Stimulated activated naive CD8-positive, alpha-beta T cell treated with anti-CD3 and anti-CD28 coated beads, Interleukin-15, Interleukin-2, amounts not matched to agents 100 ng/mL and 50 ng/mL, for 24 hours (primary cell): ENCODE results near the gene CCDC24.

Source experiments
- H3K27ac Mint-ChIP-seq: one replicate; pipeline ENCODE4 v1.8.0; 2021; ENCODE audit warnings: mild to moderate bottlenecking, mixed read lengths
- H3K27me3 Mint-ChIP-seq: one replicate; pipeline ENCODE4 v1.8.0; 2021; ENCODE audit warnings: mixed read lengths
- H3K36me3 Mint-ChIP-seq: one replicate; pipeline ENCODE4 v1.8.0; 2021; ENCODE audit warnings: low read depth, mixed read lengths
- H3K4me1 Mint-ChIP-seq: one replicate; pipeline ENCODE4 v1.8.0; 2021; ENCODE audit warnings: low read depth, mixed read lengths
- H3K4me3 Mint-ChIP-seq: one replicate; pipeline ENCODE4 v1.8.0; 2021; ENCODE audit warnings: mild to moderate bottlenecking, mixed read lengths
- H3K9me3 Mint-ChIP-seq: one replicate; pipeline ENCODE4 v1.8.0; 2021; ENCODE audit warnings: mixed read lengths

The CCDC24 gene

DNA sequence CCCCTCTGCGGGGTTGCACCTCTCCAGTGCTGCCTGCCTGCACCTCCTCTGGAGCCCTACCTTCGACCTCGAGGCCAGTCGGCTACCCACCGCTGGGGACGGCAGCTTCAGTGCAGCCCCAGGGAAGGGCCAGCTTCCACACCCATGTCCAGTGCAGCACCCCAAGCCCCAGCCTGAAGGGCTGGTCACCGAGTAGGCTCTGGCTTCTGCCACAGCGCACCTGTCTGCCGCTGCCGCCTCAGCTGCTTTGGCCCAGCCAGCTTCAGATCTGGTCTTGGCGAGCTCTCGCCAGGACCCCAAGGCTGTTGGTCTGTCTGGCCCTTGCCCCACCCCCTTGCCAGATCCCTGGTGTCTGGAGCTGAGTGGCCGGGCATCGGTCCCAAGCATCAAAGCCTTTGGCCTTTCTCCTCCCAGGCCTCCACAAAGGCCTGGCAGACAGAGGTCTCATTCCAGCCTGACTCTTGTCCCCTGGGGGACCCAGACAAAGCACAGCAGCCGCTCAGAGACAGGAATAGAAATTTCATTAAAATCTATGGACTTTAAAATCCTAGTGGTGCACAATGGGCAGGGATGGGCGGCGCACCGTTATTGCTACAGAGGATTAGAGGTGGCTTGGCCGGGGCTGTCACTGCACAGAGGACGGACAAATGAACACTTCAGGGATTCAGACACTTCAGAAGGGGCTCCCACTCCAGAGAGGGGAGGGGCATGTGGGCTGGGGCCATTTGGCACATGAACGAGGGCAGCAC is 4.8 kb downstream of the CCDC24 start:
- no peak overlapping the region for H3K27ac Mint-ChIP-seq

GRCh38 chr1:43996733-43997115 is 5.3 kb downstream of the CCDC24 start:
- H3K36me3 Mint-ChIP-seq, result peaks cover 5% of the 10 kb centered on the region
- no peaks in the 10 kb centered on the region for H3K9me3 Mint-ChIP-seq
- peaks cover 9% of the 10 kb centered on the region for H3K4me1 Mint-ChIP-seq
- H3K27me3 Mint-ChIP-seq, result no peaks in the 10 kb centered on the region
- no peak overlapping the region for H3K27ac Mint-ChIP-seq
- no peak overlapping the region for H3K4me3 Mint-ChIP-seq

More for the DNA sequence above, 4.8 kb downstream of the CCDC24 start:
- Mint-ChIP-seq H3K9me3 (no peaks in the 10 kb centered on the region), H3K36me3 (peaks cover 2% of the 10 kb centered on the region), H3K4me3 (no peak overlapping the region), H3K4me1 (peaks cover 9% of the 10 kb centered on the region), H3K27me3 (no peaks in the 10 kb centered on the region)

DNA sequence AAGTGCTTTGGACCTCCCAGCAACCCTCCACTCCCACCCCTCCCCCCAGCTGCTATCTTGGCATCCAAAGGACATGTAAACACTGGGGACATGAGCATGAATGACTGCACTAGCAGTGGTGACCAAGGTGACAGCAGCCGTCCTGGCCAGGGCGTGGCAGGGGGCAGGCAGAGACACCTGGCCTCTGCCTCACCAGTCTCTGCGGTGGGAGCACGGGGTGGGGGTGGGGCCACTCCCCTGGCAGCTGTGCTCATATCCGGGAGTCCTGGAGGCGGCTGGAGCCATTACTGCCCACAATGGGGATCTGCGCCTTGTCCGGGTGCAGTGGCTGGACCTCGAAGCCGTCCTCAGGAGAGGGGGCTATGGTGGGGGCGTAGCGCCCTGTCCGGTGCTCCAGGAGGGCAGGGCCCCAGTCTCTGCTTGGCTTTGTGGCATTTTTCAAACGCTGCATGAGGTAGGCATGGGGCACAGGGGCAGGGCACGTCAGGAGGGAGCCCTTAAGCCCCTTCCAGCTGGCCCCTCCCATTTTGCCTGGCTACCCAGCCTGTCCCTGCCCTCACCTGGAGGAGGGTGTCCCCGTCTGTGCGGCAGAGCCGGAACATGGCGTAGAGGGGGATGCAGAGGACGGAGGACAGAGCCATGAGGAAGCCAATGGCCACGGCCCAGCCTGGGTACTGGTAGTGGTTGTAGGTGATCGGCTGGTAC is 6.0 kb downstream of the CCDC24 start:
- H3K27ac Mint-ChIP-seq, result no peak overlapping the region

DNA sequence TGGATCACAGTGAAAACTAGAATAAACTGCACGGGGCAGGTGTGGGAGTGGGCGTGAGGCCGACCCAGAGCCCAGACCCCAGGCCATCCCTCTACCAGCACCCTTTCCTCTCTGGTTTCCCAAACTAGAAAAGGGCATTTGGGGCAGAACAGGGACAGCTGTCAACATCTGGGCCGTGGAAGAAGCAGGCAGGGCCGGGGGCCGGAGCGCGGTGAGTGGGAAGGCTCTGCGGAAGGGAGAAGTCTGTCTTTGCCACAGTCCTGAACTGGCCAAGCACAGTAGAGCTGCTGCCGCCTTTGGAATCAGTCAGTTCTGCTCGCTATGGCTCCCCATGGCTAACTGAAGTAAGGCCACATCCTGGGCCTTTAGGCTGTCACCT is 6.6 kb downstream of the CCDC24 start:
- Mint-ChIP-seq H3K9me3 (no peaks in the 10 kb centered on the region), H3K27me3 (no peaks in the 10 kb centered on the region), H3K27ac (no peak overlapping the region), H3K4me1 (no peaks in the 10 kb centered on the region), H3K4me3 (no peak overlapping the region), H3K36me3 (peaks cover 5% of the 10 kb centered on the region)

More for the DNA sequence above, 6.0 kb downstream of the CCDC24 start:
- no peak overlapping the region for H3K4me3 Mint-ChIP-seq
- peaks cover 5% of the 10 kb centered on the region for H3K4me1 Mint-ChIP-seq
- H3K9me3 Mint-ChIP-seq, result no peaks in the 10 kb centered on the region
- H3K27me3 Mint-ChIP-seq, result no peaks in the 10 kb centered on the region
- H3K36me3 Mint-ChIP-seq, result peaks cover 5% of the 10 kb centered on the region

- H3K4me3 Mint-ChIP-seq, result no peak overlapping the region
- H3K27me3 Mint-ChIP-seq, result no peaks in the 10 kb centered on the region
- peaks cover 5% of the 10 kb centered on the region for H3K36me3 Mint-ChIP-seq
- H3K27ac Mint-ChIP-seq, result no peak overlapping the region
- H3K9me3 Mint-ChIP-seq, result no peaks in the 10 kb centered on the region
- no peaks in the 10 kb centered on the region for H3K4me1 Mint-ChIP-seq
These were observed 8.1 kb downstream of the CCDC24 start for GRCh38 chr1:43999455-43999854.

- Mint-ChIP-seq H3K4me1 (no peaks in the 10 kb centered on the region), H3K9me3 (no peaks in the 10 kb centered on the region), H3K27ac (no peak overlapping the region), H3K36me3 (peaks cover 5% of the 10 kb centered on the region), H3K27me3 (no peaks in the 10 kb centered on the region), H3K4me3 (no peak overlapping the region)
These were observed 8.8 kb downstream of the CCDC24 start for GRCh38 chr1:44000122-44000665.

DNA sequence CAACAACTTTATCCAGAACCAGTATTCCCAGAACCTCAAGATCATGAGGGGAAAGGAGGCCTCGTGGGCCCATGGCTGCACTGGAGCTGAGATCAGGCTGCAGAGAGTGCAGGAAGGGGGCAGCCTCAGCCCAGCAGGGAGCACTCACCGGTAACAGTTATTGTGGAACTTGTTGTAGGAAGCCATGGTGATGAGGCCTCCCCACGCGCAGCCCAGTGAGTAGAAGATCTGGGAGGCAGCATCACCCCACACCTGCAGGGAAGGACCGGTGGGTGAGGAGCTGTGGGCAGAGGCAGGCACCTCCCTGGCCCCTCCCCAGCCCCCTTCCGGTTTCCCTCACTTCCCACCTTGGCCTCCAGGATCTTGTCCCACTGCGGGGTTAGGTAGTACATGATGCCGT is 10.8 kb downstream of the CCDC24 start:
- no peaks in the 10 kb centered on the region for H3K9me3 Mint-ChIP-seq
- no peak overlapping the region for H3K4me3 Mint-ChIP-seq
- no peak overlapping the region for H3K27ac Mint-ChIP-seq
- H3K36me3 Mint-ChIP-seq, result peaks cover 5% of the 10 kb centered on the region
- no peaks in the 10 kb centered on the region for H3K27me3 Mint-ChIP-seq
- H3K4me1 Mint-ChIP-seq, result no peaks in the 10 kb centered on the region

DNA sequence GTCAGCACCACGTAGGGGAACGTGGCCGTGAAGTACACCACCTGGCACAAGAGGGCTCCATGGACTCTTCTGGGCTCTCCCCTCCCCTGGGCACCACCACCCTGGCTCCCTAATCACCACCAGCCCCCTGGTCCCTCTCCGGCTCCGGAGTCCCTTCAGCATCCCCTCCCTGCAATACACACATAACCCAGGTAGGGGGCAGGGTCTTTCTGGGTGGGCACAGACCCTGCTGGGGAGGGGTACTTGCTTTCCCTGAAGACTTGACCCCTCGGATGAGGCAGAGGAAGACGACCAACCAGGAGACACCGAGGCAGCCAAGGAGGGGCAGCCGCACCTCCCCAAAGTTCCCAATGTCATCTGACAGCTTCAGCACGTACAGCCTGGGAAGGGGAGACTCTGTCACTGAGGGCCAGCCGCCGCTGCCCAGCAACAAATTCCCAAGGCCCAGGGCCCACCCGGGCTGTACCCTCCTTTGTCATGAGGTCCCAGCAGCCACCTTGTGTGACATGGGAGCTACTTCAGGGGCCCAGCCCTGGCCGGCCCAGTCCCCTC is 11.3 kb downstream of the CCDC24 start:
- H3K27me3 Mint-ChIP-seq, result no peaks in the 10 kb centered on the region
- H3K4me3 Mint-ChIP-seq, result no peak overlapping the region
- H3K4me1 Mint-ChIP-seq, result no peaks in the 10 kb centered on the region
- H3K36me3 Mint-ChIP-seq, result peaks cover 5% of the 10 kb centered on the region
- no peak overlapping the region for H3K27ac Mint-ChIP-seq
- H3K9me3 Mint-ChIP-seq, result no peaks in the 10 kb centered on the region

GRCh38 chr1:44008259-44008658 is 16.9 kb downstream of the CCDC24 start:
- no peaks in the 10 kb centered on the region for H3K9me3 Mint-ChIP-seq
- no peak overlapping the region for H3K27ac Mint-ChIP-seq
- H3K4me1 Mint-ChIP-seq, result peaks cover 4% of the 10 kb centered on the region
- no peaks in the 10 kb centered on the region for H3K36me3 Mint-ChIP-seq
- H3K4me3 Mint-ChIP-seq, result no peak overlapping the region
- no peaks in the 10 kb centered on the region for H3K27me3 Mint-ChIP-seq

DNA sequence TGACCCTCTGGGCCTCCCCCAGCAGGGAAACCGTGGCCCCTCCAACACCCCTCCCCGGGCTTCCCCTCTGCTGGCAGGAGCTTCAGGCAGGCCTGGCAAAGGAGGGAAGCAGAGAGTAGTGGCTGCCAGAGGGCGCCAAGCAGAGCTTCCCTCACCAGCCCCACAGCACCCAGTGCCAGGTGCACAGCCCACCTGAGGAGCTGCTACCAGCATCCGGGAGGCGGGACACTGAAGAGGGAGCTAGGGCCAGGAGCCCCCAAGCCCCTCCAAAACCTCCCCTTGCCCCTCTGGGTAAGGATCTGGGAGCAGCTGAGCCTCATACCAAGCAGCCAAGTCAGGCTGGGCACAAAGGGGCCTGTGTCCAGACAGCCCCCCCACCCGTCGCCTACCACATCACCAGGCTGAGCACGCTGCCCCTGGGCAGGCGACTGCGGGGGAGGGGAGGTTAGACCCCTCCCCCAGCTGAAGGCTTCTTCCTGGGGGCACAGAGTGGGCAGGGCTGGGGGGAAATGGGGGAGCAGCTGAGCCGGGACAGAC is 19.6 kb downstream of the CCDC24 start:
- peaks cover 8% of the 10 kb centered on the region for H3K4me1 Mint-ChIP-seq
- H3K36me3 Mint-ChIP-seq, result no peaks in the 10 kb centered on the region
- H3K9me3 Mint-ChIP-seq, result no peaks in the 10 kb centered on the region
- H3K4me3 Mint-ChIP-seq, result no peak overlapping the region
- H3K27me3 Mint-ChIP-seq, result no peaks in the 10 kb centered on the region
- H3K27ac Mint-ChIP-seq, result no peak overlapping the region

GRCh38 chr1:44012404-44012803 is 21.0 kb downstream of the CCDC24 start:
- no peak overlapping the region for H3K27ac Mint-ChIP-seq
- H3K27me3 Mint-ChIP-seq, result no peaks in the 10 kb centered on the region
- H3K9me3 Mint-ChIP-seq, result no peaks in the 10 kb centered on the region
- H3K4me1 Mint-ChIP-seq, result peaks cover 8% of the 10 kb centered on the region
- H3K36me3 Mint-ChIP-seq, result no peaks in the 10 kb centered on the region
- no peak overlapping the region for H3K4me3 Mint-ChIP-seq

DNA sequence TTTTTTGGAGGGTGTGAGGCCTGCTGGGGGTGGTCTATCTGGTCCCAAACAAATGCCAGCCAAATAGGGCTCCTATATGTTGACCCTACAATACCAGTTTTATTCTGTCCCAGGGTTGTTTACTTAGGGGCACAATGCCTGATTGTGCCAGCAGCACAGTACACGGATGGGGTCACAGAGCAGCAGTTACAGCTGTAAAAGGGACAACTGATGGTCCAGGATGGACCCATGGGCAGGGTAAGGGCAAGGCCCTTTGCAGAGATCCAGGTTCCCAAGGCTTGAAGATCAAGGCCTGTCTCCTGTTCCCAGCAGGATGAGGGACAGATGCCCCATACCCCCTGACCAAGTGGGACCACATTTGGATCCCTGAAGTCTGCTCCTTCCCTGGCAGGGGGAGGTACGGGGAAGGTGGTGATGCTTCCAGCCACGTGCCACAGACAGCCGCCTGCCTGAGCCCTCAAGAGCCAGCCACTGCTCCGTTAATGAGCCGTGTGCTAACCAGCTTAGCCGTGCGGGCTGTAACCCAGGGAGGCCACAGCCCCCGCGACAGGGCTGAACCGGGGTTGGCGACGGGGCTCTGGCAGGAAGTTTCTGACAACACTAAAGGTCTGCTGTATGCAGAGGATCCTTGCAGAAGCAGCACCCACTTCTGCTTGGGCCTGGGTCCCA is 21.7 kb downstream of the CCDC24 start:
- H3K27ac Mint-ChIP-seq, result no peak overlapping the region
- H3K36me3 Mint-ChIP-seq, result no peaks in the 10 kb centered on the region
- H3K9me3 Mint-ChIP-seq, result no peaks in the 10 kb centered on the region
- no peaks in the 10 kb centered on the region for H3K27me3 Mint-ChIP-seq
- H3K4me1 Mint-ChIP-seq, result peaks cover 8% of the 10 kb centered on the region
- no peak overlapping the region for H3K4me3 Mint-ChIP-seq

DNA sequence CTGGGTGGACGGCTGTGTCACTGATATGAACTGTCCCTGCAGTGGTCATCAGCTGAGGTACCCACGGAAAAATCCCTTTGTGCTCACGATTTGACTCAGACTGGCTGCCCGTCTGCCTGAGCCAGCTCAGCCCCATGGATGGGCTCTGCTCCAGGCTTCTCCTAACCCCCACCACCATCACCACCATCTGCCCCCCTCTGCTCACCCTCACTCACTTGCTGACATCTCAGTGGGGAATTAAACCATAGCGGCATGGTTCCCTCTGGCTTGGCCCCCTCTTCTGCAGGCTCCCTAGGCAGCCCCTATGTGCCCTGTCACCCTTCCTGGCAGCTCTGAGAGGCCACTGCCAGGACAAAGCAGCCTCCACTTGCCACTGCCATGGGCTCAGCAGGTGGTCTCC is 22.6 kb downstream of the CCDC24 start:
- H3K4me1 Mint-ChIP-seq, result peaks cover 8% of the 10 kb centered on the region
- no peak overlapping the region for H3K27ac Mint-ChIP-seq
- H3K27me3 Mint-ChIP-seq, result no peaks in the 10 kb centered on the region
- H3K4me3 Mint-ChIP-seq, result no peak overlapping the region
- no peaks in the 10 kb centered on the region for H3K36me3 Mint-ChIP-seq
- no peaks in the 10 kb centered on the region for H3K9me3 Mint-ChIP-seq

- no peak overlapping the region for H3K4me3 Mint-ChIP-seq
- no peaks in the 10 kb centered on the region for H3K27me3 Mint-ChIP-seq
- no peak overlapping the region for H3K27ac Mint-ChIP-seq
- H3K4me1 Mint-ChIP-seq, result peaks cover 8% of the 10 kb centered on the region
- H3K9me3 Mint-ChIP-seq, result no peaks in the 10 kb centered on the region
- no peaks in the 10 kb centered on the region for H3K36me3 Mint-ChIP-seq
These were observed 23.1 kb downstream of the CCDC24 start for GRCh38 chr1:44014365-44015104.
